Lower leg skin (tissue), 4 donors: Measurements from ENCODE around the gene TENM4. TPM values are rescaled to one million over a fixed set of nuclear protein-coding genes. Genes with fewer than 3 reads are reported as not detected.

Source experiments
- DNase-seq, 2 donors: peaks; one replicate each; pipeline ENCODE4 v3.0.0-alpha.2; 2019; ENCODE audit warnings: low spot score in 2 of 2
- H3K4me3 ChIP-seq: fragments of 200-600 bp; sonication (generic); 2 replicates; pipeline ENCODE4 v1.5.1; 2017; ENCODE audit warnings: mild to moderate bottlenecking, low read depth; ENCODE audit not compliant: poor library complexity, severe bottlenecking
- CTCF ChIP-seq, 3 donors: fragments of 450-650 bp; IDR thresholded peaks; one replicate each; pipeline ENCODE4 v1.5.1; 2016; ENCODE audit warnings: antibody characterized with exemption in 3 of 3, mild to moderate bottlenecking in 3 of 3, moderate library complexity in 2 of 3
- POLR2A ChIP-seq, 2 donors: fragments of 450-650 bp; IDR thresholded peaks; one replicate each; pipeline ENCODE4 v1.6.1; 2016 to 2017; ENCODE audit warnings: antibody characterized with exemption in 2 of 2, mild to moderate bottlenecking in 1 of 2, moderate library complexity in 1 of 2
- WGBS, 2 donors: methylation state at CpG; one replicate each; pipeline ENCODE4 v1.1.5; 2018; 5-methylcytosine and 5-hydroxymethylcytosine counted together
- intact Hi-C: fragments of 100-400 bp; cut with DNase I; formaldehyde crosslinking; loops from one replicate; pipeline ENCODE4 v1.15.0; 2023; ENCODE audit warnings: low total_unique reads
- total RNA-seq, 4 donors: library from RNA; depleted of rRNA; stranded (reverse); fragments of >200 nt; gene quantifications; one replicate each; pipeline ENCODE4 v1.1.0, GENCODE V29; 2016

The TENM4 gene
- total RNA-seq, 4 donors from 2014 or later: 34.4 to 41.1 (median 36.6) TPM

DNA sequence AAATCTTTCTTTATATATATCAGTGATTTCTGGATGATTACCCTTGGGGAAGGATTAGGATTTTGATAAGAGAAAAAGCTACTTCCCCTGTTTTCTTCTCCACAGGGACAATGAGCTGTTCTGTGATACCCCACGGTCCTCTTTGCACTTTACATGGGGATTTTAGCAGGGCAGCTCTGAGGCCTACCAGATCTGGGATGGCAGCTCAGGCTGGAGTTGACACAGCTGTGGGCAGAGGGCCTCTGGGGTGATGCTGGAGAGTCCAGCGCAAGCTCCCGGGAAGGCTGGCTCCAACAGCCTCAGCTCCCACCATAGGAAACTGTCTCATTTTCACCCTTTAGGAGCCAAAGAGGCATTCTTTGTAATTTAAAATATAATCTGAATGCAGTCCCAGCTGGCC, 482.4 kb downstream of the TENM4 start:
- H3K4me3 ChIP-seq: no peak overlapping the region
- intact Hi-C loops: no loop called here
- WGBS, 2 donors: 86 to 90% methylated on average over 3 of the region's 3 CpGs
- TF ChIP-seq CTCF (IDR thresholded peaks at IDR 0.05) (no peak), POLR2A (IDR thresholded peaks at IDR 0.05) (no peak)
- DNase-seq: peak in 1 of 2 donors; percentile 52

GRCh38 chr11:78957476-78958245, 483.2 kb downstream of the TENM4 start:
- H3K4me3 ChIP-seq: no peak overlapping the region
- TF ChIP-seq POLR2A (IDR thresholded peaks at IDR 0.05) (no peak), CTCF (IDR thresholded peaks at IDR 0.05) (no peak)
- DNase-seq: peak in 1 of 2 donors; percentile 29
- intact Hi-C loops: no loop called here
- 80 to 87% methylated on average over 5 of the region's 5 CpGs for WGBS, 2 donors

GRCh38 chr11:78954696-78955095, 486.1 kb downstream of the TENM4 start:
- WGBS, 2 donors: 88 to 95% methylated on average over 3 of the region's 3 CpGs

GRCh38 chr11:78954261-78954660, 486.6 kb downstream of the TENM4 start:
- intact Hi-C loops: no loop called here
- no peak for DNase-seq
- TF ChIP-seq CTCF (IDR thresholded peaks at IDR 0.05): no peak
- TF ChIP-seq POLR2A (IDR thresholded peaks at IDR 0.05): no peak
- no peak overlapping the region for H3K4me3 ChIP-seq
- WGBS, 2 donors: 69 to 73% methylated on average over 2 of the region's 2 CpGs

More at GRCh38 chr11:78954696-78955095, 486.1 kb downstream of the TENM4 start:
- H3K4me3 ChIP-seq: no peak overlapping the region
- TF ChIP-seq CTCF (IDR thresholded peaks at IDR 0.05) (no peak), POLR2A (IDR thresholded peaks at IDR 0.05) (no peak)
- peak in 1 of 2 donors; percentile 6 for DNase-seq
- intact Hi-C loops: no loop called here

DNA sequence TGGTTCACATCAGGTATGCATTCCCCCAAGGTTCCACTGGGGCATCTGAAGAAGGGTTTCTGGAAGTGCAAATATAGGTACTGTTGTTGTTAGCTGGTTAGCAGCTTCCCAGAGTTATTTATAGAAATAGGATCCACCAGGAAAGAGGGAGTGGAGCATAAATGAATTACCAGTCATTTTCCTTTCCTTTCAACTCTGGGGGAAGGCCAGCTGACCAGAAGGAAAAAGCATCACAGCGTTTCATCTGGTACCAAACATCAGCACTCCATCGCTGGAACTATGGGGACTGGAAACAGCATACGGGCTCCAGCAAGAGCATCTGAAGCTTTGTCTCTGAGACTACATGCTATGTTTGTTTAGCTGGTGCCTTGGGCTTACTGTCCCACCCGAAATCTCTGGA, 487.9 kb downstream of the TENM4 start:
- TF ChIP-seq POLR2A (IDR thresholded peaks at IDR 0.05): no peak
- no peak for TF ChIP-seq CTCF (IDR thresholded peaks at IDR 0.05)
- WGBS, 2 donors: 44 to 55% methylated on average over 4 of the region's 4 CpGs
- intact Hi-C loops: no loop called here
- DNase-seq: peak in 1 of 2 donors; percentile 29
- no peak overlapping the region for H3K4me3 ChIP-seq
